ES-I3 (cell line): ENCODE data around the gene EPDR1.
"Not testable (repeated sequence)": the region's sequence is repeated elsewhere in the genome, so short reads cannot be mapped to it uniquely, and the experiment has no call there.

Experiments
- H3K36me3 ChIP-seq: 2 replicates; pipeline ENCODE4 v1.6.1; 2013; ENCODE audit warnings: mild to moderate bottlenecking, low read length, control low read depth, moderate library complexity; ENCODE audit not compliant: insufficient read depth
- H3K4me1 ChIP-seq: 2 replicates; pipeline ENCODE4 v1.6.1; 2013; ENCODE audit warnings: mild to moderate bottlenecking, control low read depth, low read length; ENCODE audit not compliant: insufficient read depth
- H3K9ac ChIP-seq: 2 replicates; pipeline ENCODE4 v1.6.1; 2013; ENCODE audit warnings: low read depth, mild to moderate bottlenecking, low read length, moderate library complexity
- H3K9me3 ChIP-seq: 2 replicates; pipeline ENCODE4 v1.6.1; 2013; ENCODE audit warnings: mild to moderate bottlenecking, low read length, moderate library complexity; ENCODE audit not compliant: control insufficient read depth, insufficient read depth

Gene EPDR1

DNA sequence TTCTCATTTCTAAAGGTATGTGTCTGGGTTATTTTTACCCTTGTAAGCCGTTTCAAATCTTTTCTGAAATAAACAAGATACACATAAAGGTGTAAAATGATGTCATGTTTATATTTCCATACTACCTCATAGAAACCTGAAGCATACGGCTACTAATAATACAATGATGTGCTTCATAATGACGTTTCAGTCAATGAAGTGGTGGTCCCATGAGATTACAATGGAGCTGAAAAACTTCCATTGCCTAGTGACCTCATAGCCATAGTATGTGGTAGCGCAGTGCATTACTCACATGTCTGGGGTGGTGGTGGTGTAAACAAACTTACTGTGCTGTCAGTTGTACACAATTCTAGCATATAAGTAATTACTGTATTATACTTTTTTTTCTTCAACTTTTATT lies 24.9 kb downstream of the EPDR1 start:
- Histone ChIP-seq H3K4me1 (peaks cover 8% of the 10 kb centered on the region), H3K9me3 (no peaks in the 10 kb centered on the region), H3K9ac (no peak overlapping the region), H3K36me3 (no peaks in the 10 kb centered on the region)

DNA sequence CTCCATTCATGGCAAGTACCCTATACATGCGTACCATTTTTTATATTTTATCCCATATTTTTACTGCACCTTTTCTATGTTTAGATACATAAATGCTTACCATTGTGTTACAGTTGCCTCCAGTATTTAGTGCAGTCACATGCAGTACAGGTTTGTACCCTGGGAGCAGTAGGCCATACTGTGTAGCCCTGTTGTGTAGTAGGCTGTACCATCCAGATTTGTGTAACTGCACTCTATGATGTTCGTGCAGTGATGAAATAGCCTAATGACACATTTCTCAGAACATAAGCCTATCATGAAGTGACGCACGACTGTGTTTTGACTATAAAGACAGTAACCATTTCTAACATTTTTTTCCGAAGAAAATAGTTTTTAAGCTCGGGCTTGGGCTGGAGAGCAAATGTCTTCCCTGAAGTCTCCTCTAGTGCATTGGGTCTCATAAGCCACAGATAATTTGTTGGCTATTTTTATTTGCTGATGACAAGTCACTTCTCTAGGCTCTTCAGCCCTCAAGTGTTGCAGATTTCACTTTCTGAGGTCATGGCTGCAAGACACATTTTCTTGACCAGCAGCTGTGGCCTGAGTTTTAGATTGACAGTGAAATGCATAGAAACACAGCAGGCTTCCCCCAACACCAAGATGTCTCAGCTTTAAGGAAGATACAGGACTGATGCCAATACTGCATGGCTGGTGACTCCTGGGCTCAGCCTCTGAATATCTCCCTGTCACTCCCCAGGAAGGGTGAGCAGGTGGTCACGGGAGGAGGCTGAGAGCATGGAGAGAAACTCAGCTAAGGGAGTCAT lies 26.9 kb downstream of the EPDR1 start:
- H3K4me1 ChIP-seq: peaks cover 8% of the 10 kb centered on the region
- H3K9me3 ChIP-seq: no peaks in the 10 kb centered on the region
- H3K9ac ChIP-seq: no peak overlapping the region
- H3K36me3 ChIP-seq: no peaks in the 10 kb centered on the region

DNA sequence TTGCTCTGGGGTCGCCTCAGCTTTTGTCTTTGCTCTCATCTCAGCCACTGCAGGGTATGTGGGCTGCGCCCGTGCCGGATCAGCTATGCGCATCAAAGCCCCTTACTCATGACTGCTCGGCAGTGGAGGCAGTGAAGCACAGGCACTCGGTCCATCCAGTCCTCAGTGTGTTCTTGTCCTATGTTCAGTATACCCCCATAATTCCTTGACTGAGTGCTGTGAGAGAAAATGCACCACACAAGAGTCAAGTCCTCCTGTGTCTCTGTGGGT lies 27.4 kb downstream of the EPDR1 start:
- peaks cover 3% of the 10 kb centered on the region; the same call in 1 of the 2 replicates for H3K4me1 ChIP-seq
- H3K36me3 ChIP-seq: no peaks in the 10 kb centered on the region
- H3K9ac ChIP-seq: no peak overlapping the region
- H3K9me3 ChIP-seq: no peaks in the 10 kb centered on the region

DNA sequence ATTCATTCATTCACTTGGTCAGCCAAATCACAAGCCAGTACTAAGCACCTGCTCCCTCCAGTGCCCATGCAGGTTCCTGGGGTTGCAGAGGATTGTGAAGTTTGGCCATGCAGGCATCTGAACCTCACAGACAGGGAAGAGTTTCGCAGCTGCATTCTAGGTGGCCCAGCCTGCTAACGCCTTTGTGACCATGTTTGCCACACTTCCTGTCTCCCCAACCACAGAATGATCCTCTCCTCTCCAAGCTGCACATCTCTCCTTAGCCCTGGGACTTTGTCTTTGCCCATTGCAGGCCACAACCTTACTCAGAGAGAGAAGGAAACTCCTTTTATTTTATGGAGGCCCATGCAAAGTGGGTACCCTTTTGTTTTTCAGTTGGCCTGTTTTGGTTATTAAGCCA lies 31.8 kb downstream of the EPDR1 start:
- Histone ChIP-seq H3K36me3 (no peaks in the 10 kb centered on the region), H3K4me1 (no peaks in the 10 kb centered on the region), H3K9me3 (no peaks in the 10 kb centered on the region), H3K9ac (no peak overlapping the region)

DNA sequence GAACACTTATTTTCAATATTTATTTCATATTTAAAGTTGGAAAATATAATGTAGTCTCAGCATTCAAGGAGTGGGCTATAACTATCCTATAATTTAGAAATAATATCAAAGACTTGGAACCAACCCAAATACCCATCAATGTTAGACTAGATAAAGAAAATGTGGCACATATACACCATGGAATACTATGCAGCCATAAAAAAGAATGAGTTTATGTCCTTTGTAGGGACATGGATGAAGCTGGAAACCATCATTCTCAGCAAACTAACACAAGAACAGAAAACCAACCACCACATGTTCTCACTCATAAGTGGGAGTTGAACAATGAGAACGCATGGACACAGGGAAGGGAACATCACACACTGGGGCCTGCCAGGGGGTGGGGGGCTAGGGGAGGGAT lies 33.8 kb downstream of the EPDR1 start:
- not testable (repeated sequence) for H3K9ac ChIP-seq, H3K4me1 ChIP-seq, H3K36me3 ChIP-seq, H3K9me3 ChIP-seq

DNA sequence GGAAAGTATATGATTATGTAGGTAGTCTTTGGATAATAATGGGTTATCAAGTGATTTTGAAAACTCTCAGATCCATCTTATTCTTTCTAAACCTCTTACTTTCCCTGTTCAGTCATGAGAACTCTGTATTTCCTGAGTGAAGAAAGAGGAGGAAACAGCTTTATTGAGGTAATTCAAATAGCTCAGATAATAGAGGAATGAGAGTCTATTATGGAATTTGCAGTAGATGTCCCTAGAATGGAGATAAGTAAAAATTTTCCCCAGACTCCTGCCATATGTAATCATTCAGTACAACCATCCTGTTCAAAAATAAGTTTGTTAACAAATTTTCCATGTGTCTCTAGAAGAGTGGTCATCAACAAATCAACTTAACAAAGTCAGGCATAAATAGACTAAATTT lies 36.4 kb downstream of the EPDR1 start:
- Histone ChIP-seq H3K9me3 (no peaks in the 10 kb centered on the region), H3K36me3 (no peaks in the 10 kb centered on the region), H3K4me1 (no peaks in the 10 kb centered on the region), H3K9ac (no peak overlapping the region)

DNA sequence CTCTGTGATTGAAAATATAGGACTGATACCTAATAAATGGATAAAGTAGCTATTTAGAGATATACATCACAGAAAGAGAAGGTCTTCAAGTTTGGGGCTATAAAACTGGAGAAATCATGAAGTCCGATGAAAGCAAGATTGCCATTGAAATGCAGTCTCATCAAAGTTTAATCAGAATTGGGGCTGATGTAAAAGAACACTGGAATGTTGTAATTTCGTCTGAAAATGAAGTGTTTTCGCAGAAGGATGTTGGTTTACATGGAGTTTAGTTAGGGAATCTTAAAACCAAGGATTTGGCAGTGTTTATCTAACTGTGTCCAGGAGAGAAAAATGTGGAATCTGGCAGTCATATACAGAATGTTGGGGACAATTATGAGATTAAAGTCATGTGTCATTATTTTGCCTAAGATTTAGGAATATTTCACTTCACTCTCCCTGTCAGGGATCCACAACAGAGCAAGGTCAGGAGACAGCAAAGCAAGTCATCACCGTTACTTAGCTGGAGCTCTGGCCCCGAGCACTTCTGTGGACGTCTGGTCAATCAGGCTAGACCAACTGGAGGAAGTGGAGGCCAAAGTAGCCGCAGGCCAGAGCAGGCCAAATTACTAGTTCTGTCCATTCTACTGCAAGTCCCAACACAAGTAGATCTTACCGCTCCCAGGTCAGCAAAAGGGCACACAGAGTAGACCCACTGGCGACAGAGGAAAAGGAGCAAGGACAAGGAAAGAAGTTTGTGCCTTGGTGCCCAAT lies 37.0 kb downstream of the EPDR1 start:
- H3K36me3 ChIP-seq: no peaks in the 10 kb centered on the region
- no peaks in the 10 kb centered on the region for H3K4me1 ChIP-seq
- H3K9ac ChIP-seq: no peak overlapping the region

DNA sequence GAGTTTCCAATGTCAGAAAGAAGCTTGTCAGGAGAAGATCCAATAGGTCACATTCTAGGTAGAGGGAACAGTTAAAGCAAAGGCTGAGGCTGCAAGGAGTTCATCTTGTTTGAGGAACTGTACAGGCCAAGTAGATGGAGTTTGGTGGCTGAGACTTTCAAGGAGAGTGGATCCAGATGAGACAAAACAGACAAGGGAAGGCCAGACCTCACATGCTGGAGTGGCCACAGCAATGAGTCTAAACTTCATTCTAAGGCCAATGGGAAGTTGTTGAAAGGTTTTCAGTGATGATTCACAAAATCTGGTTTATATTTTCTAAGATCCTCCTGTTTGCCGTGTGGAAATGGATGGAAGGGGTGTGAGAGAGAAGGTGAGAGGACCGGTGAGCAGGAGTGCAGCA lies 40.0 kb downstream of the EPDR1 start:
- Histone ChIP-seq H3K4me1 (no peaks in the 10 kb centered on the region), H3K36me3 (no peaks in the 10 kb centered on the region), H3K9ac (no peak overlapping the region), H3K9me3 (no peaks in the 10 kb centered on the region)

More for the DNA sequence above, 37.0 kb downstream of the EPDR1 start:
- no peaks in the 10 kb centered on the region for H3K9me3 ChIP-seq

DNA sequence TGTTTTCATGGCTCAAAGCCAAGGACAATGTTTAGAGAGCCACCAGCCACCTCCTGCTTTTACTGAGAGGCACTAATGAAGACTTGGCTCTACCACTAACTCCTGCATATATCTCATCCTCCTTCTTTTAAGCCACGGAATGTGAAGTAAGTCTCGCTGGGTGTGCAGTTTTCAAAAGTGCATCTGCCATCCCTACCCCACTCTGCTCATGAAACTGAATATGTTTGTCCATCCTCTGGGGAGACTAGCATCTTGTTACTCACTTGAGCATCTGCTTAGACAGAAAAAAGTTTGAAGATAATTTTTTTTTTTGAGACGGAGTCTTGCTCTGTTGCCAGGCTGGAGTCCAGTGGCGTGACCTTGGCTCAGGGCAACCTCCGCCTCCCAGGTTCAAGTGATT lies 40.8 kb downstream of the EPDR1 start:
- no peaks in the 10 kb centered on the region for H3K9me3 ChIP-seq
- no peaks in the 10 kb centered on the region for H3K36me3 ChIP-seq
- H3K4me1 ChIP-seq: no peaks in the 10 kb centered on the region
- H3K9ac ChIP-seq: no peak overlapping the region

DNA sequence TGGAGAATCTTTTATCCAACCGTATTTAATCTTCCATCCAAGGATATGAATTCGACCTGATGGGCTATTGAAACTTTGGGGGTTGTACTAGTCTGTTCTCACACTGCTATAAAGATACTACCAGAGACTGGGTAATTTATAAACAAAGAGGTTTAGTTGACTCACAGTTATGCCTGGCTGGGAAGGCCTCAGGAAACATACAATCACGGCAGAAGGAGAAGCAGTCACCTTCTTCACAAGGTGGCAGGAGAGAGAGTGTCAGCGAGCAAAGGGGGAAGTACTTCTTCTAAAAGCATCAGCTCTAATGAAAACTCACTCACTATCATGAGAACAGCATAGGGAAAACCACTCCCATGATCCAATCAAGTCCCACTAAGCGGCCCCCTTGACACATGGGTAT lies 43.8 kb downstream of the EPDR1 start:
- H3K9me3 ChIP-seq: no peaks in the 10 kb centered on the region
- no peak overlapping the region for H3K9ac ChIP-seq
- H3K4me1 ChIP-seq: no peaks in the 10 kb centered on the region
- H3K36me3 ChIP-seq: no peaks in the 10 kb centered on the region

DNA sequence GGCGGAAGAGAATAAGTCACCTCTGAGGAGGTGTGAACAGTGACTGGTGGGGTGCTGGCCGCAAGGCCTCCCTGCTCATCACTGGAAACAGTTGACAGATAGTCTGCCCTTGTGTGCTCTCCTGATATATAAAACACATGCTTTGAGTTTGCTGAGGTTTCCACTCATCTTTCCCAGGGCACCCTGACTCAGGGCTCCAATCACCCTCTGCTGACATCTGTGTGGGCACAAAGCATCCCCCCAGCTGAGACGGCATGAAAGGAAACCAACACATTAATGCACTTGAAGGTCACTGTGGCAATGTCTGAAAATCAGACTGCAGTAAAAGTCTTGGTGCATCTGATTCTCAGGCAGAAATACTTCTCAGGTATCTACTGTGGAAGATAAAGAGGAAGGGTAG lies 49.8 kb downstream of the EPDR1 start:
- Histone ChIP-seq H3K9me3 (no peaks in the 10 kb centered on the region), H3K36me3 (no peaks in the 10 kb centered on the region), H3K4me1 (no peaks in the 10 kb centered on the region), H3K9ac (no peak overlapping the region)

DNA sequence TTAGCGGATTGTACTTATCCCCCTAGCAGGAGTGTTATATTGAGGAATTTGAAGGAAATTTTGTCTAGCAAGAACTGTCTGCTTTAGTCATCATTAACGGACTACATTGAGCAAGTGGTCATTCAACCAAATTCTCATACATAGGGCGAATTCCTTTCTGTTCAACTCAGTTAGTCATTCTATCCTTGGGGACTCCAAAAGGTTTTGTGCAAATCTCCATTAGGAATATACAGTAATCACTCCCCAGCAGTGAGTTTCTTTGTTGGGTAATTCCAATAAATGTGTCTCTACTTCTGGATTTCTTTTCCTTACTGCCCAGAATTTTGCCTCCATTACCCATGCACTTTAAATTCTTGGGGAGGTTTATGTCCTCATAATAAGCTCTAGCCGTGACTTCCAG lies 51.1 kb downstream of the EPDR1 start:
- Histone ChIP-seq H3K4me1 (no peaks in the 10 kb centered on the region), H3K9ac (no peak overlapping the region), H3K36me3 (no peaks in the 10 kb centered on the region), H3K9me3 (no peaks in the 10 kb centered on the region)

DNA sequence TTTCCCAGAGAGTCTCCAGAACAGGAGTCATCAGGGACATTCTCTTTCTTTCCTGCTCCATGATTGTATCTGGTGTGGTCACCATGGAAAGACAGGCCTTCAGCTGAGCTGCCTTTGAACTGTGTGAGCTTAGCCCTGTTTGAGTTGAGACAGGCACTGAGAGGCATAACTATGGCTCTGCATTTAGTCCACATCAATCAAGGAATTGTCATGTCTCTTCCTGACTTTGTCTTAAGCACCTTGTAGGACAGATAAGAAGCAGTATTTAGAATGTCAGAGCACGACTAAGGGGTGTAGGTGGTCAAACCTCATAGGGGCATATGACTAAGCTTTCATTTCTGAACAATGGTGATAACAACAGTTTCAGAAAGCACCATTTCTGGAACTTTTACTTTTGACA lies 53.5 kb downstream of the EPDR1 start:
- H3K9ac ChIP-seq: no peak overlapping the region
- H3K4me1 ChIP-seq: no peaks in the 10 kb centered on the region
- H3K36me3 ChIP-seq: no peaks in the 10 kb centered on the region
- H3K9me3 ChIP-seq: no peaks in the 10 kb centered on the region

DNA sequence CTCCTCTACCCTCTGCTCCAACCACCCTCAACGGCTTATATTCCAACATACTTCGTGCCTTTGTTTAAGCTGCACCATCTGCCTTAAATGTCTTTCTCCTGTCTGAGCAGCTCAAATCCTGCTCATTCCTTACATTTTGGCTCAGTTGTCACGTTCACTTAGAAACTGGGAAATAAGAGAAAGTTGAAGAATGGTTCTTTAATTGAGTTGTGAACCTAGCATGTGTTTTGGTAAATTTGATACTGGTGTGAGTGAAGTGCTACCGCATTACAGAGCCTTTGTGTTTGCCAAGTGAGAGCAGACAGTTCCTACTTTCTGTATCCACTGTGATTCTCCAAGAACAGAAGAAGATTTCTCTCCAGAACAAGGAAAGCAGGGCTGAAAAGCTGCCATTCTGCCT lies 54.3 kb downstream of the EPDR1 start:
- H3K4me1 ChIP-seq: no peaks in the 10 kb centered on the region
- no peak overlapping the region for H3K9ac ChIP-seq
- H3K9me3 ChIP-seq: no peaks in the 10 kb centered on the region
- no peaks in the 10 kb centered on the region for H3K36me3 ChIP-seq

DNA sequence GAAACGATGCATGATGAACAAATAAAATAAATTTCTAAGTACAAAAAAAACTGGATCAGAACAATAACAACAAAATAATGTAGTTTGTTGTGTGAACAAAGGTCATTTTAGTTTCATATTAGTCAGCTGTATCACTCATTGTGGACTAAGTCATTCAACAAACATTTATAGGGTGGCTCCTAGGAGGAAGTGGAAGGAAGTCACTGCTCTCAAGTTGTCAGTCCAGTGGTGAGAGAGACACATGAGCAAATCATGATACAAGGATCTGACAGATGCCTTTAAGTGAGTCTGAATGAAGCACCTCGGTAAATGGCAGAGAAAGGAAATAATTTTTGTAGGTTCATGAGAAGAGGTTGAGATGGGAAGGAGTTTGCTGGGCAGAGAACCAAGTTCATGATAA lies 56.8 kb downstream of the EPDR1 start:
- Histone ChIP-seq H3K9ac (no peak overlapping the region), H3K4me1 (no peaks in the 10 kb centered on the region), H3K9me3 (no peaks in the 10 kb centered on the region; the same call in 1 of the 2 replicates), H3K36me3 (no peaks in the 10 kb centered on the region)
